ENCODE data around the gene CAPN6.

The CAPN6 gene

GRCh38 chrX:111284631-111285293 is 14.5 kb upstream of the CAPN6 start:
- TF ChIP-seq, protein P1, sequence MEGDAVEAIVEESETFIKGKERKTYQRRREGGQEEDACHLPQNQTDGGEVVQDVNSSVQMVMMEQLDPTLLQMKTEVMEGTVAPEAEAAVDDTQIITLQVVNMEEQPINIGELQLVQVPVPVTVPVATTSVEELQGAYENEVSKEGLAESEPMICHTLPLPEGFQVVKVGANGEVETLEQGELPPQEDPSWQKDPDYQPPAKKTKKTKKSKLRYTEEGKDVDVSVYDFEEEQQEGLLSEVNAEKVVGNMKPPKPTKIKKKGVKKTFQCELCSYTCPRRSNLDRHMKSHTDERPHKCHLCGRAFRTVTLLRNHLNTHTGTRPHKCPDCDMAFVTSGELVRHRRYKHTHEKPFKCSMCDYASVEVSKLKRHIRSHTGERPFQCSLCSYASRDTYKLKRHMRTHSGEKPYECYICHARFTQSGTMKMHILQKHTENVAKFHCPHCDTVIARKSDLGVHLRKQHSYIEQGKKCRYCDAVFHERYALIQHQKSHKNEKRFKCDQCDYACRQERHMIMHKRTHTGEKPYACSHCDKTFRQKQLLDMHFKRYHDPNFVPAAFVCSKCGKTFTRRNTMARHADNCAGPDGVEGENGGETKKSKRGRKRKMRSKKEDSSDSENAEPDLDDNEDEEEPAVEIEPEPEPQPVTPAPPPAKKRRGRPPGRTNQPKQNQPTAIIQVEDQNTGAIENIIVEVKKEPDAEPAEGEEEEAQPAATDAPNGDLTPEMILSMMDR (IDR thresholded peaks at IDR 0.05) = no peak
- no peak for TF ChIP-seq ZFX (IDR thresholded peaks at IDR 0.05; ENCODE audit: borderline replicate concordance)
- no peak overlapping the region for H3K27ac ChIP-seq

DNA sequence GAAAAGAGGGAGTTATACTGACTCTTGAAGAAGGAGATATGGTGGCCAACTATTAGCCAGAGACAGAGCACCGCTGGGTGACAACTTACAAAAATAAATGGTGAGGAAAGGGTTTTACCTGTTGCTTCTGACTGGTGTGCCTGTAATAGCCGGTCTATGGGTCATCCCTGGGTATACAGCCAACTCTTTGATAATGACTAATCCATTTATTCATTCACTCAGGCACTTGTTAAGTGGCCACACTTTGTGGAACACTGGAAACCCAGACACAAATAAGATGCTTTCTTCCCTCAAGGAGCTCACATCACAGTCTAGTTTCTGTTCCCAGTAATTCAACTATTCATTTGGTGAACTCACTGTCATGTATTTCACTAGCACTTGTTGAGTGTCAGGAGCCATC is 13.2 kb upstream of the CAPN6 start:
- TF ChIP-seq ZFX (IDR thresholded peaks at IDR 0.05; ENCODE audit: borderline replicate concordance) = no peak
- TF ChIP-seq, protein P1 (IDR thresholded peaks at IDR 0.05) = no peak
- H3K27ac ChIP-seq = no peak overlapping the region

GRCh38 chrX:111282991-111283390 is 12.7 kb upstream of the CAPN6 start:
- TF ChIP-seq, protein P1 (IDR thresholded peaks at IDR 0.05) = no peak
- TF ChIP-seq ZFX (IDR thresholded peaks at IDR 0.05; ENCODE audit: borderline replicate concordance) = no peak
- H3K27ac ChIP-seq = no peak overlapping the region

DNA sequence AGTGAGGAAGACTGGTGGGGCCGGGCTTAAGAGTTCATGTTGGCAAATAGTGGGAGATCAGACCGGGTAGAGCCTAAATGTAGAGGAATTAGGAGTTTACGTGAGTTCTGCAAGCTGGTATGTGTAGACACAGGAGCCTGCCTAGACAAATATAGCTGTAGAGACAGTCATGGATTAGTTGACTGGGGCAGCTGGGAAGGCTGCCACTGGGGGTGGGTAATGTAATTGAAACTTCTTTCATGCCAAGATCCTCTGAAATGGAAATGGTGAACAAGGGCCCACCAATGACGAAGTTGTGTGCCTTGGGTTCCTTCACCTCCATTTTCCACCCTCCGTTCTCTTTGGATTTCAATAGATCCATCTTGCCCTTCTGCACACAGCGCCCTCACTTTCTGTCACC is 11.9 kb upstream of the CAPN6 start:
- TF ChIP-seq ZFX (IDR thresholded peaks at IDR 0.05; ENCODE audit: borderline replicate concordance) = no peak
- TF ChIP-seq, protein P1 (IDR thresholded peaks at IDR 0.05) = no peak
- no peak overlapping the region for H3K27ac ChIP-seq

- TF ChIP-seq, protein P1 (IDR thresholded peaks at IDR 0.05) = no peak
- TF ChIP-seq ZFX (IDR thresholded peaks at IDR 0.05; ENCODE audit: borderline replicate concordance) = no peak
- no peak overlapping the region for H3K27ac ChIP-seq
These were observed 1.8 kb downstream of the CAPN6 start for GRCh38 chrX:111268506-111268905.

- TF ChIP-seq ZFX (IDR thresholded peaks at IDR 0.05; ENCODE audit: borderline replicate concordance) = no peak
- TF ChIP-seq, protein P1 (IDR thresholded peaks at IDR 0.05) = no peak
These were observed 4.8 kb downstream of the CAPN6 start for GRCh38 chrX:111265486-111265885.

DNA sequence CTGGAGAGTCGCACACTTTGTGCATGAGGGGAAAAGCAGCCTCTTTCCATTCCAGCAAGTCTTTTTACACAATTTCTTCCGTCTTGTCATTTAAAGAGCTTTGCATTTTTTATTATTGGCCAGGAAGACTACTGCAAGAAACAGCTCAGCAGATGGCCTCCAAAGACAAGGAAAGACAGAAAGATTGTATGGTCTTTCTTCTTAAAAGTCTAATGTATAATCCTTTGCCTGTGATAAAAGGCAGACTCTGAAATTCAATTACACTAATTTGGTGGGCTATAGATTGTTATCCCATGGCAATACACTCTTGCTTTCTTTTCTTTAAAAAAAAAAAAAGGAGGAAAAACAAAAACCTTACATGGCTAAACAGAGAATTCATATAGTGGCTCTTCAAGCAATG is 5.9 kb downstream of the CAPN6 start:
- no peak overlapping the region for H3K27ac ChIP-seq
- TF ChIP-seq ZFX (IDR thresholded peaks at IDR 0.05; ENCODE audit: borderline replicate concordance) = no peak
- TF ChIP-seq, protein P1 (IDR thresholded peaks at IDR 0.05) = no peak

More at GRCh38 chrX:111265486-111265885, 4.8 kb downstream of the CAPN6 start:
- H3K27ac ChIP-seq = no peak overlapping the region
